Memory B cell (primary cell): ENCODE data around the gene UNG.
"Not testable (repeated sequence)": the region's sequence is repeated elsewhere in the genome, so short reads cannot be mapped to it uniquely, and the experiment has no call there.

Experiments
- ATAC-seq: fragments of 150-1000 bp; cut with Tn5 transposase; 2 replicates; pipeline ENCODE4 v1.10.0; 2021; ENCODE audit warnings: low read depth, mild to moderate bottlenecking, moderate library complexity
- DNase-seq, 2 donors: peaks; one replicate each; pipeline ENCODE4 v3.0.0; 2022; ENCODE audit warnings: low spot score in 2 of 2
- H3K27ac Mint-ChIP-seq: one replicate; pipeline ENCODE4 v1.8.0; 2022; ENCODE audit warnings: mild to moderate bottlenecking, moderate library complexity, mixed read lengths
- H3K27me3 Mint-ChIP-seq: one replicate; pipeline ENCODE4 v1.8.0; 2022; ENCODE audit warnings: mixed read lengths
- H3K36me3 Mint-ChIP-seq: one replicate; pipeline ENCODE4 v1.8.0; 2022; ENCODE audit warnings: mild to moderate bottlenecking, mixed read lengths
- H3K4me1 Mint-ChIP-seq: one replicate; pipeline ENCODE4 v1.8.0; 2022; ENCODE audit warnings: mixed read lengths
- H3K4me3 Mint-ChIP-seq: one replicate; pipeline ENCODE4 v1.8.0; 2022; ENCODE audit warnings: mild to moderate bottlenecking, moderate library complexity, mixed read lengths
- H3K9me3 Mint-ChIP-seq: one replicate; pipeline ENCODE4 v1.8.0; 2022; ENCODE audit warnings: mixed read lengths

Gene UNG

GRCh38 chr12:109097435-109098182 is at the start of gene UNG:
UNG (plus strand) TSS chr12:109097597; CDS start chr12:109097680, 83 bp downstream.
- Mint-ChIP-seq H3K36me3 (peaks cover 4% of the 10 kb centered on the region), H3K9me3 (no peaks in the 10 kb centered on the region), H3K27ac (peak within 1 kb of the TSS; percentile 14), H3K4me1 (peaks cover 22% of the 10 kb centered on the region), H3K27me3 (peaks cover 2% of the 10 kb centered on the region), H3K4me3 (peak within 1 kb of the TSS; percentile 77)
- ATAC-seq = peak; percentile 86
- DNase-seq = peak; percentile 92 to 96

GRCh38 chr12:109048706-109049105 is 48.7 kb upstream of the UNG start:
- not testable (repeated sequence) for H3K4me3 Mint-ChIP-seq, ATAC-seq, DNase-seq, H3K36me3 Mint-ChIP-seq, H3K9me3 Mint-ChIP-seq, H3K27me3 Mint-ChIP-seq, H3K27ac Mint-ChIP-seq
- peaks cover 12% of the 10 kb centered on the region for H3K4me1 Mint-ChIP-seq

- not testable (repeated sequence) for H3K27ac Mint-ChIP-seq, H3K36me3 Mint-ChIP-seq, ATAC-seq, H3K27me3 Mint-ChIP-seq, DNase-seq, H3K9me3 Mint-ChIP-seq, H3K4me3 Mint-ChIP-seq
- H3K4me1 Mint-ChIP-seq = peaks cover 15% of the 10 kb centered on the region
These were observed 47.6 kb upstream of the UNG start for GRCh38 chr12:109049794-109050193.

DNA sequence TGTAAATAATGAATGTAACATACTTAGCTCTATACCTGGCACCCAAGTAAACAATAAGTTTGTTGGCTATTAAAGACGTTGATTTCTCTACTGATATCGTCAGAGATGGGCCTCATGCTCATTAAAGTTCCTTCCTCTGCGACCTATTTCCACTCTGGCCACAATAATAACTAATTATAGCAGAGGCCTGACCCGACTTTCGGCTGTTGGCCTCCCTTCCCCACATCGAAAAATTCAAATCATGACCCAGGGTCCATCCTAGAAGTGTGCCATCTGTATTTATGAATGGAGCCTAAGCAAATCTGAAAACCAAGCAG is 45.3 kb upstream of the UNG start:
- Mint-ChIP-seq H3K9me3 (no peaks in the 10 kb centered on the region), H3K4me1 (peaks cover 17% of the 10 kb centered on the region)
- no peak for ATAC-seq

GRCh38 chr12:109052414-109053323 is 44.7 kb upstream of the UNG start, which contains the start of gene USP30:
USP30 (plus strand) TSS chr12:109052576; CDS start chr12:109052679, 103 bp downstream.
- Mint-ChIP-seq H3K27me3 (no peaks in the 10 kb centered on the region), H3K36me3 (peaks cover 7% of the 10 kb centered on the region), H3K27ac (peak within 1 kb of the TSS; percentile 99), H3K9me3 (no peaks in the 10 kb centered on the region), H3K4me3 (peak within 1 kb of the TSS; percentile 99), H3K4me1 (peaks cover 17% of the 10 kb centered on the region)
- DNase-seq = peak; percentile 77 to 84
- ATAC-seq = peak; percentile 74

More for the DNA sequence above, 45.3 kb upstream of the UNG start:
- DNase-seq = no peak
- Mint-ChIP-seq H3K4me3 (peak overlapping the region; percentile 99), H3K27me3 (no peaks in the 10 kb centered on the region), H3K27ac (peak overlapping the region; percentile 99), H3K36me3 (peaks cover 5% of the 10 kb centered on the region)

GRCh38 chr12:109053382-109054123 is 43.8 kb upstream of the UNG start:
- Mint-ChIP-seq H3K36me3 (peaks cover 9% of the 10 kb centered on the region), H3K4me1 (peaks cover 17% of the 10 kb centered on the region), H3K27ac (peak overlapping the region; percentile 99), H3K27me3 (no peaks in the 10 kb centered on the region), H3K9me3 (no peaks in the 10 kb centered on the region), H3K4me3 (peak overlapping the region; percentile 99)
- ATAC-seq (peak; percentile 66), DNase-seq (peak in 1 of 2 donors; percentile 38)

DNA sequence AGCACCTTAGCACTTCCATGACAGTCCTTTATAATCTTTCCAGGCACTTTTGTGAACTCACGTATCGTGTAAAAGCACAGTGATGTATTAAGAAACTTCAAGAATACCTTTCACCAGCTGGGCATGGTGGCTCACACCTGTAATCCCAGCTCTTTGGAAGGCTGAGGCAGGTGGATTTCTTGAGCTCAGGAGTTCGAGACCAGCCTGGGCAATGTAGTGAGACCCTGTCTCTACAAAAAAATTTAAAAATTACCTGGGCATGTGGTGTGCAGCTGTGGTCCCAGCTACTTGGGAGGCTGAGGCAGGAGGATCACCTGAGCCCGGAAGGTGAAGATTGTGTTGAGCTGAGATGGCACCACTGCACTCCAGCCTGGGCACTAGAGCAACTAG is 43.3 kb upstream of the UNG start:
- H3K4me3 Mint-ChIP-seq = peak overlapping the region; percentile 99
- peak; percentile 5 for ATAC-seq
- not testable (repeated sequence) for H3K9me3 Mint-ChIP-seq, H3K27me3 Mint-ChIP-seq, DNase-seq, H3K36me3 Mint-ChIP-seq
- peaks cover 17% of the 10 kb centered on the region for H3K4me1 Mint-ChIP-seq
- peak overlapping the region; percentile 99 for H3K27ac Mint-ChIP-seq

DNA sequence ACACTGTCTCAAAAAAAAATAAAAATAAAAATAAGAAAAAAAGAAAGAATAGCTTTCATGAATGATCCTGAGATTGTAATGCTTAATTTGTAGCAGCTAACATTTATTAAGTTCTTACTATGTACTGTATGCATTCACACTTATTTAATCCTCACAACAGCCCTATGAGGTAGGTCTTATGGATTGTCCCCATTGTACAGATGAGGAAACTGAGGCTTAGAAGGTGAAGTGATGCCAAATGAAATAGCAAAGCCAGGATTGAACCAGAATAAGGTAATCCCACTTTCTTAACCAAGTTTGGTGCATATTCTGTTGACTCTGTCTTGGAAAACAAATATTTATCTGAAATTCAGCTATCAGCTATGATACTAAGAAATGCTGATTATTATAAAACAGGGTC is 42.9 kb upstream of the UNG start:
- H3K27ac Mint-ChIP-seq = peak overlapping the region; percentile 99
- DNase-seq (no peak), ATAC-seq (no peak)
- H3K9me3 Mint-ChIP-seq = no peaks in the 10 kb centered on the region
- H3K27me3 Mint-ChIP-seq = no peaks in the 10 kb centered on the region
- peaks cover 7% of the 10 kb centered on the region for H3K36me3 Mint-ChIP-seq
- H3K4me1 Mint-ChIP-seq = peaks cover 17% of the 10 kb centered on the region
- no peak overlapping the region for H3K4me3 Mint-ChIP-seq

DNA sequence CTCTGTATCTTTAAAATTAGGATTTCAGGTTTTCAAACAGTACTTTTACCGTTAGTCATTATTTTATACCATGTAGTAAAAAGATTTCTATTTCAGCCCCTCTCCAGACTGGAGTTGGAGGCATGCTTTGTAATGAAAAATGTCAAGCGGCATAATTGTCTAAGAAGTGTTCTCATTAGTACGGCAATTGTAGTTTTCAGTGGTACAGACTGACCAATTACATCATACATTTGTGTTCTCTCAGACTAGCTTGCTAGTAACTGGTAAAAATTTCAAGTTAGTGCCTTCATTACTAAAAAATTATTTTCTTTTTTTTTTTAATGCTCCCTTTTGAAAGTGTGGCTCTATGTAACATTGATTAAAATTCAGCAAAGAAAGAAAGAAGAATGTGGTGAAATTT is 40.5 kb upstream of the UNG start:
- Mint-ChIP-seq H3K36me3 (peaks cover 7% of the 10 kb centered on the region), H3K4me3 (no peak overlapping the region), H3K9me3 (no peaks in the 10 kb centered on the region), H3K27ac (no peak overlapping the region), H3K27me3 (no peaks in the 10 kb centered on the region), H3K4me1 (peaks cover 17% of the 10 kb centered on the region)
- DNase-seq (no peak), ATAC-seq (no peak)

DNA sequence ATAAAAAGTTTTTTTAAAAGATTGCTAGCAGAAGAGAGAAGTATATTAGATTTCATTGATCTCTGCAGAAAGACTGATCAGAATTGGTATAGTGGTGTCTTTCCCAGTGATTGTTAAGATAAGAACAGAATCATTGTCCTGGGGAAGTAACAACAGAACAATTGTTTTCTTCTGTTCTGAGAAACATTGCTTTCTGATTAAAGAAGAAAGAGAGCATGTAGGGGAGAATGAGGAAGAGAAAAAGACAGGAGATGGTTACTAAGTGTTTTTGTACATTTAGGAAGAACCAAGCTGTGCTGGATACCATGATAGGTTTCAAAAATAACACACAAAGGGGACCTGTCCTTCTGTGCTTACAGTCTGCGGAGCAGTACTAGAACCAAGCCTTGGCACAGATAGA is 40.0 kb upstream of the UNG start:
- peaks cover 6% of the 10 kb centered on the region for H3K36me3 Mint-ChIP-seq
- no peak for DNase-seq
- H3K27ac Mint-ChIP-seq = no peak overlapping the region
- ATAC-seq = no peak
- H3K4me3 Mint-ChIP-seq = no peak overlapping the region
- H3K4me1 Mint-ChIP-seq = peaks cover 16% of the 10 kb centered on the region
- no peaks in the 10 kb centered on the region for H3K9me3 Mint-ChIP-seq
- no peaks in the 10 kb centered on the region for H3K27me3 Mint-ChIP-seq

- Mint-ChIP-seq H3K36me3 (peaks cover 8% of the 10 kb centered on the region), H3K4me1 (peaks cover 6% of the 10 kb centered on the region), H3K27me3 (no peaks in the 10 kb centered on the region), H3K9me3 (no peaks in the 10 kb centered on the region), H3K4me3 (no peak overlapping the region), H3K27ac (no peak overlapping the region)
- DNase-seq = no peak
- no peak for ATAC-seq
These were observed 38.6 kb upstream of the UNG start for GRCh38 chr12:109058773-109059172.

DNA sequence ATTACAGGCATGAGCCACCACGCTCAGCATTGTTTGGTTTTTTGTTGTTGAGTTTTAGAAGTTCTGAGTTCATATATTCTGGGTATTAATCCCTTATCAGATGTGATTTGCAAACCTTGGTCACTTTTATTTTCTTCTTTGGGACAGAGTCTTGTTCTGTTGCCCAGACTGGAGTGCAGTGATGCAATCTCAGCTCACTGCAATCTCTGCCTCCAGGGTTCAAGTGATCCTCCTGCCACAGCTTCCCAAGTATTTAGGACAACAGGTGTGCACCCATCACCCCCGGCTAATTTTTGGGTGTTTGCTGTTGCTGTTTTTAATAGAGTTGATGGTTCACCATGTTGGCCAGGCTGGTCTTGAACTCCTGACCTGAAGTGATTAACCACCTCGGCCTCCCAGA is 33.3 kb upstream of the UNG start:
- Mint-ChIP-seq H3K9me3 (no peaks in the 10 kb centered on the region), H3K4me1 (peaks cover 2% of the 10 kb centered on the region), H3K27me3 (no peaks in the 10 kb centered on the region), H3K27ac (no peak overlapping the region), H3K36me3 (peaks cover 18% of the 10 kb centered on the region), H3K4me3 (no peak overlapping the region)
- no peak for DNase-seq
- ATAC-seq = no peak

GRCh38 chr12:109065154-109065852 is 32.1 kb upstream of the UNG start:
- Mint-ChIP-seq H3K4me3 (no peak overlapping the region), H3K27me3 (no peaks in the 10 kb centered on the region), H3K4me1 (peaks cover 2% of the 10 kb centered on the region), H3K27ac (no peak overlapping the region), H3K36me3 (peaks cover 28% of the 10 kb centered on the region), H3K9me3 (no peaks in the 10 kb centered on the region)
- ATAC-seq (no peak), DNase-seq (no peak)
